Ovary (tissue), 3 donors: Measurements from ENCODE around the gene DGKE.

Experiments used
- EP300 ChIP-seq: sonication (generic); formaldehyde crosslinking; IDR thresholded peaks from one replicate; pipeline ENCODE4 v1.6.1; 2017; ENCODE audit warnings: antibody characterized with exemption
- TF ChIP-seq, protein P1 (sequence below), 3 donors: fragments of 450-650 bp in 2 of 3; fragments of 200-600 bp in 1 of 3; IDR thresholded peaks; one replicate each; pipeline versions ENCODE4 v1.5.1 to v1.8.0; 2016 to 2022; ENCODE audit warnings: antibody characterized with exemption in 3 of 3, mild to moderate bottlenecking in 1 of 3
- donor health status: DM: no; HTN: no; CAD: no.

DNA sequence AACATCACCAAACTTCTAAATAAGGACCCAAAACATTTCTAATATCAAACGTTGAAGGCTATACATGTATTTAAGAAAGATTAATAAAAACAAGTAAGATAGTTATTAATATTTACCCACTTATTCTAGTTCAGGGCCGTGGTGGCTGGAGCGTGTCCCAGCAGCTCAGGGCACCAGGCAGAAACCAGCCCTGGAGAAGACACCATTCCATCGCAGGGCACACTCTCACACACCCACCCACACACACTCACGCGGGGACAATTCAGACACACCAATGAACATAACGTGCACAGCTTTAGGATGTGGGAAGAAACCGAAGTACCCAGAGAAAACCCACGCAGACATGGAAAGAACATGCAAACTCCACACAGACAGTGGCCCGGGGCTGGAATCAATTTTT lies 13.7 kb upstream of the DGKE start:
- TF ChIP-seq, protein P1, sequence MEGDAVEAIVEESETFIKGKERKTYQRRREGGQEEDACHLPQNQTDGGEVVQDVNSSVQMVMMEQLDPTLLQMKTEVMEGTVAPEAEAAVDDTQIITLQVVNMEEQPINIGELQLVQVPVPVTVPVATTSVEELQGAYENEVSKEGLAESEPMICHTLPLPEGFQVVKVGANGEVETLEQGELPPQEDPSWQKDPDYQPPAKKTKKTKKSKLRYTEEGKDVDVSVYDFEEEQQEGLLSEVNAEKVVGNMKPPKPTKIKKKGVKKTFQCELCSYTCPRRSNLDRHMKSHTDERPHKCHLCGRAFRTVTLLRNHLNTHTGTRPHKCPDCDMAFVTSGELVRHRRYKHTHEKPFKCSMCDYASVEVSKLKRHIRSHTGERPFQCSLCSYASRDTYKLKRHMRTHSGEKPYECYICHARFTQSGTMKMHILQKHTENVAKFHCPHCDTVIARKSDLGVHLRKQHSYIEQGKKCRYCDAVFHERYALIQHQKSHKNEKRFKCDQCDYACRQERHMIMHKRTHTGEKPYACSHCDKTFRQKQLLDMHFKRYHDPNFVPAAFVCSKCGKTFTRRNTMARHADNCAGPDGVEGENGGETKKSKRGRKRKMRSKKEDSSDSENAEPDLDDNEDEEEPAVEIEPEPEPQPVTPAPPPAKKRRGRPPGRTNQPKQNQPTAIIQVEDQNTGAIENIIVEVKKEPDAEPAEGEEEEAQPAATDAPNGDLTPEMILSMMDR (IDR thresholded peaks at IDR 0.05) = no peak
- no peak for TF ChIP-seq EP300
